ENCODE measurements around the gene PDXP. TPM values are rescaled to one million over a fixed set of nuclear protein-coding genes. Genes with fewer than 3 reads are reported as not detected.

PDXP gene
- total and polyA plus RNA-seq, 9 of the 15 experiments (the other 6 are each of a cell fraction or from before 2014, with no cell fraction given), result 7.9 to 54.2 (median 38.8) TPM

DNA sequence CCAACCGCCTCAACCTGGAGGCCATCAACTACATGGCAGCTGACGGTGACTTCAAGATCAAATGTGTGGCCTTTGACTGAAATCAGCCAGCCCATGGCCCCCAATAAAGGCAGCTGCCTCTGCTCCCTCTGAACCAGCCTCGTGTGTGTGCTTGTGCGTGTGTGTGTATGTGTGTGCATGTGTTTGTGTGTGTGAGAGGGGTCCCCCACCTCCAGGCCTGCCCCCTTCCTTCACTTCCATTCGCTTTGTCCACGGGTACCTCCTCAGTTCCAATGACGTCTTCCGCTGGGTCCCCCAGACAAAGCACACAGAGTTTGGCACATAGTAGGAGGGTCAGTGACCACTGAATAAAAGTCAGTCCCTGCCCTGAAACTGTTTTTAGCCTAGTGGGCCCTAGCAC, 21.1 kb downstream of the PDXP start (continued):
- TF ChIP-seq THRA (IDR thresholded peaks at IDR 0.05), result no peak

GRCh38 chr22:37680191-37680851, 21.8 kb downstream of the PDXP start:
- intact Hi-C loops (cut with micrococcal nuclease), result no loop called here
- CTCF ChIA-PET (ENCODE audit: low intra/inter-chr PET ratio), result no interaction called here
- peaks cover 9 to 43% of the 10 kb centered on the region in 2 experiments; a peak in 4 of 5 replicates for H3K4me1 ChIP-seq (replicated peaks in 1 of 2; ENCODE audit: control insufficient read depth in 2 of 2, insufficient read depth in 2 of 2, low read length in 2 of 2)
- no peak overlapping the region for H3K27ac ChIP-seq (ENCODE audit: extremely low read depth, low read depth, low read length)
- no peak overlapping the region for H3K4me2 ChIP-seq (ENCODE audit: insufficient read depth, low read length)
- H3K9me1 ChIP-seq (ENCODE audit: control insufficient read depth, insufficient read depth, low read length), result no peaks in the 10 kb centered on the region
- H2AFZ ChIP-seq (ENCODE audit: low read depth, low read length), result no peak overlapping the region
- in situ Hi-C loops (cut with MboI), result no loop called here
- FAIRE-seq (no peak), ATAC-seq (no peak), DNase-seq (ENCODE audit: extremely low read depth in 1 of 4, low spot score in 3 of 4) (no peak)
- POLR2A ChIA-PET, result interaction anchor here (1.2 to 1.4 kb wide), 2 partner anchors 21 to 36 kb away, joined by 6 read pairs; no protein-coding TSS in a partner anchor
- H3K9me3 ChIP-seq (replicated peaks; ENCODE audit: control insufficient read depth, insufficient read depth, low read depth, low read length), result no peaks in the 10 kb centered on the region
- H4K20me1 ChIP-seq (replicated peaks; ENCODE audit: control insufficient read depth, insufficient read depth, low read length), result no peaks in the 10 kb centered on the region
- no peaks in the 10 kb centered on the region for H3K27me3 ChIP-seq (ENCODE audit: control insufficient read depth in 2 of 2, insufficient read depth in 2 of 2, low read length in 2 of 2)
- no TSS peak for BruUV-seq (replicated peaks)
- H3K4me3 ChIP-seq, result no peak overlapping the region
- peaks cover 5% of the 10 kb centered on the region; the same call in 1 of the 3 replicates for H3K36me3 ChIP-seq (ENCODE audit: control insufficient read depth, insufficient read depth, low read length)
- H3K79me2 ChIP-seq (ENCODE audit: control insufficient read depth, insufficient read depth, low read length), result peaks cover 23% of the 10 kb centered on the region
- WGBS (ENCODE audit: insufficient coverage, low coverage, missing lambda C conversion rate), result 71% methylated on average over 6 of the region's 7 CpGs
- no peak overlapping the region for H3K9ac ChIP-seq (ENCODE audit: insufficient read depth in 1 of 2, low read depth in 2 of 2, low read length in 2 of 2)
- no peak for TF ChIP-seq ZNF431 (CRISPR knock-in tag; IDR thresholded peaks at IDR 0.05)
- no peak for TF ChIP-seq ZNF408 (CRISPR knock-in tag; IDR thresholded peaks at IDR 0.05; ENCODE audit: low read depth)
- TF ChIP-seq IRF1 (CRISPR knock-in tag; IDR thresholded peaks at IDR 0.05; ENCODE audit: borderline replicate concordance), result no peak
- no peak for TF ChIP-seq ZNF318 (IDR thresholded peaks at IDR 0.05; ENCODE audit: borderline replicate concordance in 1 of 2, low read depth in 1 of 2)
- TF ChIP-seq MTA2 (IDR thresholded peaks at IDR 0.05; ENCODE audit: low read depth), result no peak
- TF ChIP-seq NCOA1 (IDR thresholded peaks at IDR 0.05; ENCODE audit: low read depth), result no peak
- no peak for TF ChIP-seq RB1 (IDR thresholded peaks at IDR 0.05; ENCODE audit: low read depth)
